ENCODE data around the gene RRAD.

Gene RRAD

GRCh38 chr16:66934138-66934838 is 9.0 kb upstream of the RRAD start, which contains the start of gene CIAO2B:
Gene CIAO2B (minus strand): TSS chr16:66934402. CDS start chr16:66934364, 38 bp downstream.
- Mint-ChIP-seq H3K27me3 (no peaks in the 10 kb centered on the region), H3K27ac (peak within 1 kb of the TSS; percentile 94), H3K4me1 (ENCODE audit: low read depth) (peaks cover 56% of the 10 kb centered on the region), H3K4me3 (peak within 1 kb of the TSS; percentile 97), H3K9me3 (no peaks in the 10 kb centered on the region), H3K36me3 (ENCODE audit: low read depth) (peaks cover 78% of the 10 kb centered on the region)
- intact Hi-C loops (cut with micrococcal nuclease): no loop called here

GRCh38 chr16:66933776-66934137 is 8.4 kb upstream of the RRAD start:
- intact Hi-C loops (cut with micrococcal nuclease): no loop called here
- Mint-ChIP-seq H3K4me1 (ENCODE audit: low read depth) (peaks cover 56% of the 10 kb centered on the region), H3K4me3 (peak overlapping the region; percentile 97), H3K36me3 (ENCODE audit: low read depth) (peaks cover 73% of the 10 kb centered on the region), H3K27me3 (no peaks in the 10 kb centered on the region), H3K27ac (peak overlapping the region; percentile 94), H3K9me3 (no peaks in the 10 kb centered on the region)

GRCh38 chr16:66932076-66932475 is 6.7 kb upstream of the RRAD start:
- Mint-ChIP-seq H3K4me1 (ENCODE audit: low read depth) (peaks cover 63% of the 10 kb centered on the region), H3K36me3 (ENCODE audit: low read depth) (peaks cover 56% of the 10 kb centered on the region), H3K4me3 (no peak overlapping the region), H3K27me3 (peaks cover 5% of the 10 kb centered on the region), H3K9me3 (no peaks in the 10 kb centered on the region), H3K27ac (no peak overlapping the region)
- intact Hi-C loops (cut with micrococcal nuclease): no loop called here

- Mint-ChIP-seq H3K4me1 (ENCODE audit: low read depth) (peaks cover 64% of the 10 kb centered on the region), H3K27me3 (peaks cover 6% of the 10 kb centered on the region), H3K36me3 (ENCODE audit: low read depth) (peaks cover 52% of the 10 kb centered on the region), H3K9me3 (no peaks in the 10 kb centered on the region), H3K27ac (no peak overlapping the region), H3K4me3 (no peak overlapping the region)
- intact Hi-C loops (cut with micrococcal nuclease): no loop called here
These were observed 6.3 kb upstream of the RRAD start for GRCh38 chr16:66931665-66932064.

- no peak overlapping the region for H3K27ac Mint-ChIP-seq
- no peaks in the 10 kb centered on the region for H3K9me3 Mint-ChIP-seq
- no peak overlapping the region for H3K4me3 Mint-ChIP-seq
These were observed 4.9 kb upstream of the RRAD start for GRCh38 chr16:66930189-66930588.

GRCh38 chr16:66928702-66929388 is 3.5 kb upstream of the RRAD start:
- intact Hi-C loops (cut with micrococcal nuclease): loop anchor here (5.0 kb wide), 1 partner anchor 47 kb away; the partner anchor contains the start of gene PDP2
- peaks cover 34% of the 10 kb centered on the region for H3K27me3 Mint-ChIP-seq
- H3K4me3 Mint-ChIP-seq: no peak overlapping the region
- peak overlapping the region; percentile 48 for H3K27ac Mint-ChIP-seq
- H3K9me3 Mint-ChIP-seq: no peaks in the 10 kb centered on the region
- H3K4me1 Mint-ChIP-seq (ENCODE audit: low read depth): peaks cover 62% of the 10 kb centered on the region
- peaks cover 24% of the 10 kb centered on the region for H3K36me3 Mint-ChIP-seq (ENCODE audit: low read depth)

More at GRCh38 chr16:66930189-66930588, 4.9 kb upstream of the RRAD start:
- peaks cover 64% of the 10 kb centered on the region for H3K4me1 Mint-ChIP-seq (ENCODE audit: low read depth)
- peaks cover 37% of the 10 kb centered on the region for H3K36me3 Mint-ChIP-seq (ENCODE audit: low read depth)
- H3K27me3 Mint-ChIP-seq: peaks cover 21% of the 10 kb centered on the region
- intact Hi-C loops (cut with micrococcal nuclease): no loop called here

GRCh38 chr16:66927918-66928649 is 2.7 kb upstream of the RRAD start:
- intact Hi-C loops (cut with micrococcal nuclease): loop anchor here (5.0 kb wide), 1 partner anchor 46 kb away; the partner anchor contains the start of gene PDP2
- H3K9me3 Mint-ChIP-seq: no peaks in the 10 kb centered on the region
- H3K36me3 Mint-ChIP-seq (ENCODE audit: low read depth): peaks cover 16% of the 10 kb centered on the region
- H3K27me3 Mint-ChIP-seq: peaks cover 42% of the 10 kb centered on the region
- H3K27ac Mint-ChIP-seq: peak overlapping the region; percentile 48
- H3K4me3 Mint-ChIP-seq: no peak overlapping the region
- peaks cover 58% of the 10 kb centered on the region for H3K4me1 Mint-ChIP-seq (ENCODE audit: low read depth)

GRCh38 chr16:66926961-66927436 is 1.7 kb upstream of the RRAD start:
- peaks cover 47% of the 10 kb centered on the region for H3K4me1 Mint-ChIP-seq (ENCODE audit: low read depth)
- intact Hi-C loops (cut with micrococcal nuclease): loop anchor here (5.0 kb wide), 1 partner anchor 45 kb away; the partner anchor contains the start of gene PDP2
- H3K4me3 Mint-ChIP-seq: no peak overlapping the region
- H3K36me3 Mint-ChIP-seq (ENCODE audit: low read depth): peaks cover 5% of the 10 kb centered on the region
- H3K9me3 Mint-ChIP-seq: no peaks in the 10 kb centered on the region
- peak overlapping the region; percentile 48 for H3K27ac Mint-ChIP-seq
- peaks cover 50% of the 10 kb centered on the region for H3K27me3 Mint-ChIP-seq

GRCh38 chr16:66926171-66926947 is 1.0 kb upstream of the RRAD start:
- intact Hi-C loops (cut with micrococcal nuclease): loop anchor here (5.0 kb wide), 1 partner anchor 44 kb away; the partner anchor contains the start of gene PDP2
- H3K9me3 Mint-ChIP-seq: no peaks in the 10 kb centered on the region
- peaks cover 43% of the 10 kb centered on the region for H3K4me1 Mint-ChIP-seq (ENCODE audit: low read depth)
- H3K4me3 Mint-ChIP-seq: no peak overlapping the region
- H3K27me3 Mint-ChIP-seq: peaks cover 57% of the 10 kb centered on the region
- H3K27ac Mint-ChIP-seq: peak overlapping the region; percentile 48
- H3K36me3 Mint-ChIP-seq (ENCODE audit: low read depth): no peaks in the 10 kb centered on the region

- peak overlapping the region; percentile 30 for H3K4me3 Mint-ChIP-seq
- H3K27ac Mint-ChIP-seq: no peak overlapping the region
- no peaks in the 10 kb centered on the region for H3K36me3 Mint-ChIP-seq (ENCODE audit: low read depth)
- peaks cover 69% of the 10 kb centered on the region for H3K27me3 Mint-ChIP-seq
- H3K4me1 Mint-ChIP-seq (ENCODE audit: low read depth): peaks cover 43% of the 10 kb centered on the region
- intact Hi-C loops (cut with micrococcal nuclease): loop anchor here (5.0 kb wide), 1 partner anchor 42 kb away; the partner anchor contains the start of gene PDP2
- H3K9me3 Mint-ChIP-seq: no peaks in the 10 kb centered on the region
These were observed 611 bp downstream of the RRAD start for GRCh38 chr16:66924527-66925321.

GRCh38 chr16:66923866-66924265 is 1.5 kb downstream of the RRAD start:
- Mint-ChIP-seq H3K27ac (no peak overlapping the region), H3K4me1 (ENCODE audit: low read depth) (peaks cover 43% of the 10 kb centered on the region), H3K36me3 (ENCODE audit: low read depth) (no peaks in the 10 kb centered on the region), H3K4me3 (no peak overlapping the region), H3K9me3 (no peaks in the 10 kb centered on the region), H3K27me3 (peaks cover 77% of the 10 kb centered on the region)
- intact Hi-C loops (cut with micrococcal nuclease): no loop called here

GRCh38 chr16:66923247-66923731 is 2.0 kb downstream of the RRAD start:
- Mint-ChIP-seq H3K36me3 (ENCODE audit: low read depth) (no peaks in the 10 kb centered on the region), H3K4me3 (no peak overlapping the region), H3K4me1 (ENCODE audit: low read depth) (peaks cover 40% of the 10 kb centered on the region), H3K27me3 (peaks cover 80% of the 10 kb centered on the region), H3K9me3 (no peaks in the 10 kb centered on the region), H3K27ac (no peak overlapping the region)
- intact Hi-C loops (cut with micrococcal nuclease): no loop called here
